SU-DHL-6 (cell line): ENCODE measurements around the gene WIPF1.

ENCODE experiments used
- CTCF ChIP-seq: fragments of 200-600 bp; sonication (generic); IDR thresholded peaks from one replicate; pipeline ENCODE4 v1.5.1; 2017; ENCODE audit warnings: antibody characterized with exemption, mild to moderate bottlenecking, low read length, moderate library complexity; ENCODE audit not compliant: insufficient read depth, poor library complexity, severe bottlenecking
- EZH2phosphoT487 ChIP-seq: fragments of 200-600 bp; sonication (generic), shearing (Covaris generic); conservative IDR thresholded peaks from 2 replicates; pipeline ENCODE4 v1.6.1; 2018; ENCODE audit warnings: mild to moderate bottlenecking, antibody characterized with exemption, low read length, moderate library complexity, mixed read lengths

GRCh38 chr2:174566871-174567270, 30.7 kb downstream of the WIPF1 start:
- no peak for TF ChIP-seq EZH2phosphoT487
- no peak for TF ChIP-seq CTCF
